Thoracic aorta (tissue), 2 donors: ENCODE results near the gene PDE8B. TPM values are rescaled to one million over a fixed set of nuclear protein-coding genes. Genes with fewer than 3 reads are reported as not detected.

Experiments
- ATAC-seq: fragments of 150-250 bp; one replicate; pipeline ENCODE4 v1.8.0; 2017; ENCODE audit warnings: low read depth; ENCODE audit not compliant: insufficient number of reproducible peaks, low FRiP score
- DNase-seq: peaks from one replicate; pipeline ENCODE4 v3.0.0-alpha.2; 2020; ENCODE audit warnings: low spot score
- H3K27ac ChIP-seq, 2 donors: fragments of 200-600 bp; sonication (generic); 1 replicate in 1 of 2; 2 replicates in 1 of 2; pipeline ENCODE4 v1.5.1; 2016; ENCODE audit warnings: mild to moderate bottlenecking in 2 of 2, moderate library complexity in 2 of 2
- H3K27me3 ChIP-seq: fragments of 200-600 bp; sonication (generic); replicated peaks from 2 replicates; pipeline ENCODE4 v1.6.0; 2016; ENCODE audit warnings: mild to moderate bottlenecking; ENCODE audit not compliant: insufficient read depth
- H3K36me3 ChIP-seq: fragments of 200-600 bp; sonication (generic); one replicate; pipeline ENCODE4 v1.5.1; 2016
- H3K4me1 ChIP-seq, 2 donors: fragments of 200-600 bp; sonication (generic); 1 replicate in 1 of 2; 2 replicates in 1 of 2; pipeline versions ENCODE4 v1.5.1 to v1.6.0; 2016; ENCODE audit warnings: low read depth in 2 of 2, mild to moderate bottlenecking in 1 of 2; ENCODE audit not compliant: control insufficient read depth in 1 of 2
- H3K4me3 ChIP-seq: fragments of 200-600 bp; sonication (generic); 2 replicates; pipeline ENCODE4 v1.5.1; 2016; ENCODE audit warnings: mild to moderate bottlenecking
- H3K9me3 ChIP-seq: fragments of 200-600 bp; sonication (generic); 2 replicates; pipeline ENCODE4 v1.5.1; 2016
- CTCF ChIP-seq: fragments of 200-600 bp; sonication (generic); IDR thresholded peaks from one replicate; pipeline ENCODE4 v1.5.1; 2019; ENCODE audit warnings: antibody characterized with exemption
- total RNA-seq, 2 donors: library from RNA; depleted of rRNA; stranded (reverse); fragments of >200 nt; gene quantifications; one replicate each; pipeline versions ENCODE4 v1.1.0 to v1.2.3, GENCODE V29; 2016

PDE8B gene
- total RNA-seq, 2 donors from 2014 or later: 22.7 to 59.8 TPM

GRCh38 chr5:77396017-77396416 is 185.5 kb downstream of the PDE8B start:
- ATAC-seq: no peak
- no peaks in the 10 kb centered on the region for H3K9me3 ChIP-seq
- TF ChIP-seq CTCF: no peak
- no peak overlapping the region for H3K27ac ChIP-seq
- H3K36me3 ChIP-seq: no peaks in the 10 kb centered on the region
- no peak overlapping the region for H3K4me3 ChIP-seq
- H3K4me1 ChIP-seq: peaks cover 6 to 24% of the 10 kb centered on the region in 2 donors
- no peak for DNase-seq
- no peaks in the 10 kb centered on the region for H3K27me3 ChIP-seq

GRCh38 chr5:77397686-77398292 is 187.3 kb downstream of the PDE8B start:
- Histone ChIP-seq H3K36me3 (no peaks in the 10 kb centered on the region), H3K27ac (no peak overlapping the region), H3K9me3 (no peaks in the 10 kb centered on the region), H3K4me1 (peaks cover 5 to 9% of the 10 kb centered on the region in 2 donors), H3K4me3 (no peak overlapping the region), H3K27me3 (no peaks in the 10 kb centered on the region)
- no peak for ATAC-seq
- no peak for TF ChIP-seq CTCF
- no peak for DNase-seq

- Histone ChIP-seq H3K27me3 (no peaks in the 10 kb centered on the region), H3K27ac (no peak overlapping the region), H3K4me1 (peaks cover 0 to 2% of the 10 kb centered on the region in 2 donors), H3K4me3 (no peak overlapping the region), H3K36me3 (no peaks in the 10 kb centered on the region), H3K9me3 (no peaks in the 10 kb centered on the region)
- no peak for TF ChIP-seq CTCF
- no peak for ATAC-seq
- DNase-seq: no peak
These were observed 188.0 kb downstream of the PDE8B start for GRCh38 chr5:77398458-77398857.

GRCh38 chr5:77398896-77399295 is 188.4 kb downstream of the PDE8B start:
- Histone ChIP-seq H3K36me3 (no peaks in the 10 kb centered on the region), H3K27me3 (no peaks in the 10 kb centered on the region), H3K4me3 (no peak overlapping the region), H3K4me1 (no peaks in the 10 kb centered on the region), H3K27ac (no peak overlapping the region), H3K9me3 (no peaks in the 10 kb centered on the region)
- DNase-seq: no peak
- ATAC-seq: no peak
- TF ChIP-seq CTCF: no peak

GRCh38 chr5:77400645-77401044 is 190.2 kb downstream of the PDE8B start:
- H3K27me3 ChIP-seq: no peaks in the 10 kb centered on the region
- peak overlapping the region in 1 of 2 donors; percentile 56 for H3K27ac ChIP-seq
- DNase-seq (no peak), ATAC-seq (peak; percentile 55)
- H3K4me3 ChIP-seq: no peak overlapping the region
- no peak for TF ChIP-seq CTCF
- no peaks in the 10 kb centered on the region for H3K9me3 ChIP-seq
- no peaks in the 10 kb centered on the region for H3K36me3 ChIP-seq
- H3K4me1 ChIP-seq: peaks cover 5 to 8% of the 10 kb centered on the region in 2 donors
